ENCODE data around the gene HIVEP1.
"Not testable (repeated sequence)": the region's sequence is repeated elsewhere in the genome, so short reads cannot be mapped to it uniquely, and the experiment has no call there.

Gene HIVEP1

GRCh38 chr6:12090714-12091113 is 78.6 kb downstream of the HIVEP1 start:
- no peak for DNase-seq (ENCODE audit: low read depth)

DNA sequence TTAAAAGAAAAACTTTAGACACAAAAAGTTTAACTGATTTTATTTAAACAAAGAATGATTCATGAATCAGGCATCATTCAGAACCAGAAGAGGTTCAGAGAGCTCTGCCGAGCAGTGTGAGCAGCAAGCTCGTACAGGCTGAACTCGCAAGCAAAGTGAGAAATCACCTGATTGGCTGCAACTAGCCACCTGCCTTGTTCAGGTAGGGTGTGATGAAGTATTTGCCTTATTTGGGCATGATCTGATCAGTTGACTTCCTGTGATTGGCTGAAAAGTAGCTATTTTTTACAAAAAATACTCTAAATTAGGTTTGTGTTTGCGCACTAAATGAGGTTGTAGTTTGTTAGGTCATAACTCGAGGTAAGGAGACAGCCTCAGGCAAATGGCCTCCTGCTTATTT is 80.7 kb downstream of the HIVEP1 start:
- no peak for DNase-seq (ENCODE audit: low read depth)

- no peak for DNase-seq (ENCODE audit: low read depth)
Observed at GRCh38 chr6:12094689-12095088, 82.6 kb downstream of the HIVEP1 start.

DNA sequence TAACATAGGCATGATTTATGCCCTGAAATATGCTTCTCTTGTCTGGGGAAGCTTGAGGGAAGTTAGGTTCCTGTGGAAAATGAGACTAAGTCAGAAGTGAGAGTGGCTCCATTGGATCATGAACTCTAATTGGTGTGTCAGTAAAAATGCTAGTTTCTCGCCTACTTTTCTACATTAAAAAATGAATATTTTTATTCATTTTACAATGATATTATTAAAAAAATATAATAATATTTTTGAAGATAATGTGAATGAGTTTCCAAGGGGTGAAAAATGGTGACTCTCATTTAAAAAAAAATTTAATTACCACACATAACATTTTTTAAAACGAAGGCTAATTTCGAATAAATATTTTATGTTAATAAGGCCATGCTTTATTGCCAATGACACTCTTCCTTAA is 84.2 kb downstream of the HIVEP1 start:
- no peak for DNase-seq (ENCODE audit: low read depth)

GRCh38 chr6:12097791-12098190 is 85.7 kb downstream of the HIVEP1 start:
- DNase-seq (ENCODE audit: low read depth), result peak; percentile 63

DNA sequence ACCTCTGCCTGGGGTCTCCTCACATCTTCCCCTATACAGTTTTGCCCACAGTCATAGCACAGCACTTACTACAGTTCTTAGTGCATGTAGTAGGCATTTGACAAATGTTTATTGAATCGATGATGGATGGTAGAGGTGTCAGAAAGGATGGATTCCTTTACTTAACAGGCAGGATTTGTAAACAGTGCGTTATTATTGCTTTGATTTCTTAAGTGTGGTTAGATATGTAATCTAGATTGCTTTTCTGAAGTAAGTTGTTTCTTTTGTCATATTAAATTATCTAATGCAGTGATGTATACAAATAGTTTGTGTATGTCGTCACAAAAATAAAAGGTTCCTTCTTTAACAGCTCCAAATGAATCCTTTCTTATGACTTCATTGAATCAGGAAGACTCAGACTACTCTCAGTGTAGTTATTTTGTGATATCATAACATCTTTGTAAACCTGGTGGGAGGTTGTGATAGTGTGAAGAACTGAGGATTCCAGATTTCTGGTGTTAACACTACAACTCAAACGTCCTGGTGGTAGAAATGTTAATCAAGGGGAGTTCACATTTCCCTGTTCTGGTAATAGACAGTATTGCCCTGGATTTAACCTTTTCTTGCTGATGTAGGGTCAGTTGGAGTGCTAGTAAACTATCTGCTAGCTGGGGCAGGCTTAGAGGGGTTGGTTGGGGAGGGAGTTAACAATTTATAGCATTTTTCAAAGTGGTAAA is 87.7 kb downstream of the HIVEP1 start:
- no peak for DNase-seq (ENCODE audit: low read depth)

GRCh38 chr6:12101048-12101447 is 88.9 kb downstream of the HIVEP1 start:
- DNase-seq (ENCODE audit: low read depth), result no peak

DNA sequence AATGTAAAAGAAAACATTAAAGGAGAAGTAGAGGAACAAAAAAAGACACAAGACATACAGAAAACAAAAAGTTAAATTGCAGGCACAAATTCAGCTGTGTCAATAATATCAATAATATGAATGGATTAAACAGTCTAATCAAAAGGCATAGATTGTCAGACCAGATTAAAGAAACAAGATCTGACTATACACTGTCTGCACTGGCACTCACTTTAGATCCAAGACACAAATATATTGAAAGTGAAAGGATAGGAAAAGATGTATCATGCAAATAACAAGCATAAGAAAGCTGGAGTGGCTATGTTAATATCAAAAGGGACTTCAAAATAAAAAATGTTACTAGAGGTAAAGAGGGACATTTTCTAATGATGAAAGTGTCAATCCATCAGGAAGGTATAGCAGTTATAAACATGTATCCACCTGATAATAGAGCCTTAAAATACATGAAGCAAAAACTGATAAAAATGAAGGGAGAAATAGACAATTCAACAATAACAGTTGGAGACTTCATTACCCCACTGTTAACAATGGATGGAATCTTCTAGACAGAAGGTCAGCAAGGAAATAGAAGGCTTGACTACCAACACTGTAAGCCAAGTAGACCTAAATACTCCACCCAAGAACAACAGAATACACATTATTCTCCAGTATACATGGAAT is 89.7 kb downstream of the HIVEP1 start:
- DNase-seq (ENCODE audit: low read depth), result no peak

GRCh38 chr6:12102350-12102749 is 90.2 kb downstream of the HIVEP1 start:
- DNase-seq (ENCODE audit: low read depth), result no peak

- no peak for DNase-seq (ENCODE audit: low read depth)
Observed at GRCh38 chr6:12103158-12103557, 91.0 kb downstream of the HIVEP1 start.

DNA sequence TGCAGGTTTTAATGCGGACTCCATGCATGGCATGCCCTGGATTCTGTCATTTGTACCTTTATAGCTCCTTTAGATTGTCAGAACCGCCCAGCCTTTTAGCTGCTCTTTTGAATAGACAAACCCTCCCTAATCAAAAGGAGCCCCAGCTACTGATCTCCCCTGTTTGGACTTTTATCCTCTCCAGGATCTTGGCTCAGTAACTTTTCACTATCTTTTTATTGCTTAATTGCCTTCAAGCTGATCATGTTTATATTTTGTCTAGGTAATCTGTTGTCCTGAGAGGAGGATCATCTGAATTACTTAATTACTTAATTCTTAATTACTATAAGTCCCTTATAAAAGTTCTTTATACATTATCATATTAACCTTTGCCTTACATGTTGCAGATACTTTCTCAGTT is 93.2 kb downstream of the HIVEP1 start:
- DNase-seq (ENCODE audit: low read depth), result no peak

DNA sequence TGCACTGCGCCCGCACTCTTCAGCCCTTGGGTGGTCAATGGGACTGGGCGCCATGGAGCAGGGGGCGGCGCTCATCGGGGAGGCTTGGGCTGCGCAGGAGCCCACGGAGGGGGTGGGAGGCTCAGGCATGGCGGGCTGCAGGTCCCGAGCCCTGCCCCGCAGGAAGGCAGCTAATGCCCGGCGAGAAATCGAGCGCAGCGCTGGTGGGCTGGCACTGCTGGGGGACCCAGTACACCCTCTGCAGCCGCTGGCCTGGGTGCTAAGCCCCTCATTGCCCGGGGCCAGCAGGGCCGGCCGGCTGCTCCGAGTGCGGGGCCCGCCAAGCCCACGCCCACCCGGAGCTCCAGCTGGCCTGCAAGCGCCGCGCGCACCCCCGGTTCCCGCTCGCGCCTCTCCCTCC is 96.3 kb downstream of the HIVEP1 start:
- not testable (repeated sequence) for DNase-seq (ENCODE audit: low read depth)

DNA sequence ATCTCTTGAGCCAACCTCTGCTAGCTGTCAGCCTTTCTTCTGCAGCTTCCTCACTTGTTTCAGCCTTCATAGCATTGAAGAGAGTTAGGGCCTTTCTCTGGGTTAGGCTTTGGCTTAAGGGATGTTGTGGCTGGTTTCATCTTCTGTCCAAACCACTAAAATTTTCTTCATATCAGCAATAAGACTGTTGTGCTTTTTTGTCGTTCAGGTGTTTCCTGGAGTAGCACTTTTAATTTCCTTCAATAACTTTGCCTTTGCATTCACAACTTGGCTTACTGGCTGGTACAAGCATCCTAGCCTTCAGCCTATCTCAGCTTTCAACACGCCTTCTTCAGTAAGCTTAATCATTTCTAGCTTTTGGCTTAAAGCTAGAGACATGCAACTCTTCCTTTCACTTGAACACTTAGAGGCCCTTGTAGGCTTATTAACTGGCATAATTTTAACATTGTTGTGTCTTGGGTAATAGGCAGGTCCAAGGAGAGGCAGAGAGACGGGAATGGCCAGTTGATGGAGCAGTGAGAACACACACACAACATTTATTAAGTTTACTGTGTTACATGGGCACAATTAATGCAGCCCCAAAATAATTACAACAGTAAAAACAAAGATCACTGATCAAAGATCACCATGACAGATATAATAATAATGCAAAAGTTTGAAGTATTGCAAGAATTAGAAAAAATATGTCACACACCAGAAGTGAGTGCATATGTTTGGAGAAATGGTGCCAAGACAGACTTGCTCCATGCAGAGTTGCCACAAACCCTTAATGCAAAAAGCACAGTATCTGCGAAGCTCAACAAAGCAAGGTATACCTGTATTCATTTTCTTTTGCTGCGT is 98.6 kb downstream of the HIVEP1 start:
- no peak for DNase-seq (ENCODE audit: low read depth)

DNA sequence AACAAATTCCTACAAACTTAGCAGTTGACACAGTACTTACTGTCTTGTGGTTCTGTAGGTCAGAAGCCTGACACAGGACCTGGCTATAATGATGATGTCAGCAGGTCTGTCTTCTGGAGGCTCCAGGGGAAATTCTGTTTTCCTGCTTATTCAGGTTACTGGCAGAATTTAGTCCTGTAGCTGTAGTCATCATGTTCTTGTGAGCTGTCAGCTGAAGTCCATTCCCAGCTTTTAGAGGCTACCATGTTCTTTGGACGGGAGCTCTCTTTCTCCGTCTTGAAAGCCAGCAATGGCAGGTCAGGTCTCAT is 99.2 kb downstream of the HIVEP1 start:
- DNase-seq (ENCODE audit: low read depth), result no peak

DNA sequence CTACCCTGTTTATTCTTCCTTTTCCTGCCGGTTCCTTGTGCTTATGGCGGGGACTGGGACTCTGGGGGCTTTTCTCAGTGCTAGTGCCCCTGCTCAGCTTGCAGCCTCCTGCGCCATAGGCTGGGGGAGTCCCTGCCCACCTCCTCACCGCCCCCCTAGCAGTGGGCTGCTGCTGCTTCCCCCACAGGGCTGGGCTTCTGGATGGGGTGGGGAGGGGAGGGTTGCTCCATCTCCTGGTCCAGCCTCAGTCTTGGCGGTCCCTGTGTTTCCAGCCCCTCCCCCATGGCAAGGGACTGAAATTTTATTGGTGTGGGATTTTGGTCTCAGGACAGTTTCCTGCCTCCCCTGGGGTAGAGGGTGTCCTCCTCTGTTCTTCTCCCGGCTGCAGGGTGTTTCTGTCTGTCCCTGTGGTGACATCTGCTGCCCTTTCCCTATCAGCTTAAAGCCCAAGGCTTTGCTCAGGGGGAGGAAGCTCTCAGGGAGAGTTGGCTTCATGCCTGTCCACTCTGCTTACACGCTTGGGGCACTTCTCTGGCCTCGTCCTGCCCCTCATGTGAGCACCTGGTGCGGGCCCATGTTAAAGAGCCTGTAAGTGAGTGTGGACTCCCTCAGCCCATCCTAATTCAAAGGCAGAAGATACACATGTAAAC is 100.6 kb downstream of the HIVEP1 start:
- DNase-seq (ENCODE audit: low read depth), result no peak

- peak; percentile 92 for DNase-seq (ENCODE audit: low read depth)
Observed at GRCh38 chr6:12113190-12113577, 101.1 kb downstream of the HIVEP1 start.

DNA sequence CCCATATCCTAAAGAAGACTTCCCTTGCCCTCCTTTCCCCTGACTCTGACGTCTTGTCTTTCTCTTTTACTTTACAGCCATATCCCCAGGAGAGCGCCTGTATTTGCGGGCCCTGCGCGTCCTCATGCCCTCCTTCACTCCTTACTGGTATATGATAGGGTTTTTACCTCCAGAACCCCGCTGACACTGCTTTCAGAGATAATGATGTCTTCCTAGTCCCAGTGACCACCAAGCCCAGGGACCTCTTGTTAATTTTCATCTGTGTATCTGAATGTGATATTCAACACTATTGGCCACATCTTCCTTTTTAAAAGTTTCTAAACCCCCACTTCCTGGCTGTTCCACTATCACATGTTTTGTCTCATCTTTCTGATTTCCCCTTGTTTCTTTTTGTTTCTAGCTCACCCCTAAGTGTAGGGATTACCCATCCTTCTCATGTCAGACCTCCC is 102.0 kb downstream of the HIVEP1 start:
- DNase-seq (ENCODE audit: low read depth), result no peak

DNA sequence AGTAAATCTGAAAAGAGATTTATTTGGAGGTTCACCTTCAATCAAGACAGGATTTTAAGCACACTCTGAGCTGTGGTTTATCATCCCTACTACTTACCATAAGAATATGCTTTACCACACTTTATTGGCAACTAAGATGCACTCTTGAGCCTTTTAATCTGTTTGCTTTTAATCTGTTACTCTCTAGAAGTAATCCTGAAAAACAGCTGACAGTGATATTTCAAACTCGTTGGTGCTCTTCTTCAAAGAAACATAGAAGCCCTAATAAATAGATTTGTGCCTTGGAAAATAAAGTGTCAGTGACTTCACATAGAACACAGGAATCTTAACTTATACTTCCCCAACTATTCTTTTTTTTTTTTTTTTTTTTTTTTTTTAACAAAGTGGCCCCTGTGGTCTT is 102.9 kb downstream of the HIVEP1 start:
- DNase-seq (ENCODE audit: low read depth), result no peak

- DNase-seq (ENCODE audit: low read depth), result no peak
Observed at GRCh38 chr6:12115492-12115891, 103.4 kb downstream of the HIVEP1 start.

GRCh38 chr6:12116264-12116800 is 104.2 kb downstream of the HIVEP1 start:
- no peak for DNase-seq (ENCODE audit: low read depth)

DNA sequence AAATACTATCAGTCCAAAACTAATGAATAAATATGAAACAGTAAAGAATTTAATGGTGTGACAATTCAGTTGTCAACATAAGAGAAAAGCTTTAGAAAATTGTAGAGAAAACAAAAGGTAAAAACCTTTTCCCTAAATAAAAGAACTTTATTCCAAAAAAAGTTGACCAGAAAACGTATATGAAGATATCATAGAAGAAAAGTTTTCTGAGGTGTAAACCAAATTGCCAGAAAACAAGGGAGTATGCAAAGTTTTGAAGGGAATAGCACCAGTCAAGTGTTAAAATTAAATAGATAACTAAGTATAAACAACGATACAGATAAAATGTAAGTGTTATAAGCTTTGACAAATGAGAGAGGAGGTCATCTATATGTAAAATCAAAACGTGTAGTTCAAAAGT is 104.9 kb downstream of the HIVEP1 start:
- no peak for DNase-seq (ENCODE audit: low read depth)

DNA sequence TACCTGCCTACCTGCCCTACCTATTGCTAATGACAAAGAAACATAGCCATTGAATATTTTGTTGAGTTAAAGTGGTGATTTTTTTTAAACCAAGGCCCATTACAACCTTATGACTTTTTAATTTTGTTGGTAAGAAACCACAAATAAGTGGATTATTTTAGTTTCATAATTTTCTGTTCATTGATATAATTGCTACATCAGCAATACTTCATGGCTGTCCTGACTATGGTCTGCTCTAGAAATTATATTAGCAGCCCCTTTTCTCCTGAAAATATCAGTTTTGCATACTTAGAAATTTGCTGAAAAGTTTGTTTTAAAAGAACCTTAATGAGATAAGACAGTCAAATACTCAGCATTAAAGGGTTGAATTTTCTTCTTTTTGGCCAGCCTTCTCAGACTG is 106.5 kb downstream of the HIVEP1 start:
- DNase-seq (ENCODE audit: low read depth), result no peak

Measured in ELR (cell line).